ENCODE measurements around the gene MMP21. TPM values are rescaled to one million over a fixed set of nuclear protein-coding genes. Genes with fewer than 3 reads are reported as not detected.

MMP21 gene
- total RNA-seq, 2 donors from 2014 or later = not detected

GRCh38 chr10:125762692-125763648, 12.7 kb downstream of the MMP21 start:
- no peaks in the 10 kb centered on the region for H3K9me3 ChIP-seq
- H3K27ac ChIP-seq = no peak overlapping the region
- no peak for DNase-seq
- WGBS, 2 donors = 92 to 94% methylated on average over 24 of the region's 24 CpGs
- H3K4me3 ChIP-seq = no peak overlapping the region
- H3K27me3 ChIP-seq = no peaks in the 10 kb centered on the region
- H3K36me3 ChIP-seq (replicated peaks in 1 of 2; ENCODE audit: insufficient read depth in 1 of 2, low read depth in 2 of 2) = peaks cover 0 to 27% of the 10 kb centered on the region in 2 donors
- TF ChIP-seq POLR2A (IDR thresholded peaks at IDR 0.05) = no peak
- TF ChIP-seq, protein P1, sequence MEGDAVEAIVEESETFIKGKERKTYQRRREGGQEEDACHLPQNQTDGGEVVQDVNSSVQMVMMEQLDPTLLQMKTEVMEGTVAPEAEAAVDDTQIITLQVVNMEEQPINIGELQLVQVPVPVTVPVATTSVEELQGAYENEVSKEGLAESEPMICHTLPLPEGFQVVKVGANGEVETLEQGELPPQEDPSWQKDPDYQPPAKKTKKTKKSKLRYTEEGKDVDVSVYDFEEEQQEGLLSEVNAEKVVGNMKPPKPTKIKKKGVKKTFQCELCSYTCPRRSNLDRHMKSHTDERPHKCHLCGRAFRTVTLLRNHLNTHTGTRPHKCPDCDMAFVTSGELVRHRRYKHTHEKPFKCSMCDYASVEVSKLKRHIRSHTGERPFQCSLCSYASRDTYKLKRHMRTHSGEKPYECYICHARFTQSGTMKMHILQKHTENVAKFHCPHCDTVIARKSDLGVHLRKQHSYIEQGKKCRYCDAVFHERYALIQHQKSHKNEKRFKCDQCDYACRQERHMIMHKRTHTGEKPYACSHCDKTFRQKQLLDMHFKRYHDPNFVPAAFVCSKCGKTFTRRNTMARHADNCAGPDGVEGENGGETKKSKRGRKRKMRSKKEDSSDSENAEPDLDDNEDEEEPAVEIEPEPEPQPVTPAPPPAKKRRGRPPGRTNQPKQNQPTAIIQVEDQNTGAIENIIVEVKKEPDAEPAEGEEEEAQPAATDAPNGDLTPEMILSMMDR (IDR thresholded peaks at IDR 0.05) = no peak
- intact Hi-C loops (cut with DNase I) = no loop called here
- ATAC-seq = no peak
- peaks cover 18% of the 10 kb centered on the region for H3K4me1 ChIP-seq

DNA sequence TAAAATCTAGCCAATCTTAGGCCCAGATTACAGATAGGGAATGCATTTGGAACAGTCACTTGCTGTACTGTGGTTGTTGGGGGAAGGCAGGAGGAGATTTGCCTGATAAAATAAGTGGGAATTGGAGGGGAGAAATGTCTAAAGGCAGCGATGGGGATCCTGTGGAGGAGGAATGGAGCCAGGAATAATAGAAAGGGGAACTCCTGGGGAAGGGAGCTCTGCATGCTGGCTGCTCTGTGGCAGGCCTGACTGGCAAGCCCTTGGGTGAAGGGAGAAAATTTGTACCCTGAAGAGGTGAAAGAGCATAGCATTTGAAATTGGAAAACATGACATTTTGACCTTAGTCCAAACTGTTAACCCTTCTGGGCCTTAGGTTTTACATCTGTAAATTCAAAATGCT, 13.7 kb downstream of the MMP21 start:
- Histone ChIP-seq H3K27ac (no peak overlapping the region), H3K9me3 (no peaks in the 10 kb centered on the region), H3K4me3 (no peak overlapping the region), H3K36me3 (replicated peaks in 1 of 2; ENCODE audit: insufficient read depth in 1 of 2, low read depth in 2 of 2) (peaks cover 0 to 29% of the 10 kb centered on the region in 2 donors), H3K4me1 (peaks cover 13% of the 10 kb centered on the region), H3K27me3 (no peaks in the 10 kb centered on the region)
- ATAC-seq (no peak), DNase-seq (no peak)
- TF ChIP-seq POLR2A (IDR thresholded peaks at IDR 0.05) = no peak
- TF ChIP-seq, protein P1 (IDR thresholded peaks at IDR 0.05) = no peak
- 75 to 78% methylated on average over 1 of the region's 1 CpG for WGBS, 2 donors
- intact Hi-C loops (cut with DNase I) = no loop called here

DNA sequence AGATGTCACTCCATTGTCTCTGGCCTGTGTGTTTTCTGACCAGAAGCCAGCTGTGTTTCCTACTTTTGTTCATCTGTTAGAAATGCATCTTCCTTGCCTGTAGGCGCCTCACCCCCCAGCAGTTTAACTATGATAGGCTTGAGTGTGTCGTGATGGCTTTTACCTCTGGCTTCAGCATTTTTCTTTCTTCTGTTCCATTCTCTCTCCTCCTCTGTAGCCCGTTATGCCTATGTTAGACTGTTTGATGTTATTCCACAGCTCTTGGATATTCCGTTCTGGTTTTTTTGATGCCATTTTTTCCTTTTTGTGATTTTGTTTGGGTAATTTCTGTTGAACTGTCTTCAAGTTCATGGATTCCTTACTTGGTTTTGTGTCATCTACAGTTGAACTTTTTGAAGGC, 17.9 kb downstream of the MMP21 start:
- Histone ChIP-seq H3K27ac (no peak overlapping the region), H3K4me3 (no peak overlapping the region), H3K4me1 (peaks cover 10% of the 10 kb centered on the region), H3K9me3 (no peaks in the 10 kb centered on the region), H3K27me3 (no peaks in the 10 kb centered on the region), H3K36me3 (replicated peaks in 1 of 2; ENCODE audit: insufficient read depth in 1 of 2, low read depth in 2 of 2) (peaks cover 14 to 23% of the 10 kb centered on the region in 2 donors)
- TF ChIP-seq, protein P1 (IDR thresholded peaks at IDR 0.05) = no peak
- TF ChIP-seq POLR2A (IDR thresholded peaks at IDR 0.05) = no peak
- DNase-seq = no peak
- intact Hi-C loops (cut with DNase I) = no loop called here
- 93 to 94% methylated on average over 4 of the region's 4 CpGs for WGBS, 2 donors
- ATAC-seq = no peak

DNA sequence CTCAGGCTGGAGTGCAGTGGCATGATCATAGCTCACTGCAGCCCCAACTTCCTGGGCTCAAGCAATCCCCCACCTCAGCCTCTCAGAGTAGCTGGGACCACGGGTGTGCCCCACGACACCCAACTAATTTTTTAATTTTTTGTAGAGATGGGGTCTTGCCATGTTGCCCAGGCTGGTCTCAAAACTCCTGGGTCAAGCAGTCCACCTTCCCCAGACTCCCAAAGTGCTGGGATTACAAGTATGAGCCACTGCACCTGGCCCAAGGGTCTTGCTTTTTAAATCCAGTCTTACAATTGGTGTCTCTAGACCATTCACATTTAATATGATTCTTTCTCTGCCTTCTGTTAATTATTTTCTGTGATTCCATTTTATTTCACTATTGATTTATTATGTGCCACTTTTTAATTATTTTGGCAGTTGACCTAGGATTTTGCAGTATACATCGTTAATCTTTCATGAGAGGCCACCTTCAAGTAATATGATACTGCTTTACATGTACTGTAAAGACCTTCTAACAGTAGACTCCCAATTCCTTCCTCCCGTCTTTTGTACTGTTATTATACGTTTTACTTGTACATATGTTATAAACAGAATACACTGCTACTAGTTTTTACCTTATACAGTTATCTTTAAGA, 18.7 kb downstream of the MMP21 start:
- Histone ChIP-seq H3K9me3 (no peaks in the 10 kb centered on the region), H3K4me3 (no peak overlapping the region), H3K27me3 (no peaks in the 10 kb centered on the region), H3K4me1 (peaks cover 10% of the 10 kb centered on the region), H3K36me3 (replicated peaks in 1 of 2; ENCODE audit: insufficient read depth in 1 of 2, low read depth in 2 of 2) (peaks cover 14 to 23% of the 10 kb centered on the region in 2 donors), H3K27ac (no peak overlapping the region)
- DNase-seq = no peak
- intact Hi-C loops (cut with DNase I) = no loop called here
- TF ChIP-seq POLR2A (IDR thresholded peaks at IDR 0.05) = no peak
- TF ChIP-seq, protein P1 (IDR thresholded peaks at IDR 0.05) = no peak
- WGBS, 2 donors = 79 to 82% methylated on average over 5 of the region's 5 CpGs
- no peak for ATAC-seq
